Peyer's patch (tissue), 4 donors: ENCODE results near the gene PDLIM7. TPM values are rescaled to one million over a fixed set of nuclear protein-coding genes. Genes with fewer than 3 reads are reported as not detected.

Source experiments
- DNase-seq, 3 donors: peaks; one replicate each; pipeline ENCODE4 v3.0.0-alpha.2; 2017 to 2019
- H3K27ac ChIP-seq, 4 donors: fragments of 200-600 bp; sonication (generic); one replicate each; pipeline ENCODE4 v1.5.1; 2016 to 2019
- H3K27me3 ChIP-seq, 2 donors: fragments of 200-600 bp; sonication (generic); one replicate each; pipeline ENCODE4 v1.5.1; 2019
- H3K36me3 ChIP-seq, 3 donors: fragments of 200-600 bp; sonication (generic); one replicate each; pipeline ENCODE4 v1.5.1; 2016 to 2019
- H3K4me1 ChIP-seq, 4 donors: fragments of 200-600 bp; sonication (generic); one replicate each; pipeline ENCODE4 v1.5.1; 2016 to 2019
- H3K4me3 ChIP-seq, 4 donors: fragments of 200-600 bp; sonication (generic); 1 replicate in 3 of 4; 2 replicates in 1 of 4; pipeline ENCODE4 v1.5.1; 2016 to 2019; ENCODE audit warnings: mild to moderate bottlenecking in 1 of 4
- H3K9me3 ChIP-seq, 4 donors: fragments of 200-600 bp; sonication (generic); one replicate each; pipeline ENCODE4 v1.5.1; 2016 to 2019; ENCODE audit warnings: mild to moderate bottlenecking in 1 of 4
- CTCF ChIP-seq, 6 experiments: fragments of 450-650 bp in 4 of 6; fragments of 200-600 bp in 2 of 6; sonication (generic) in 1 of 6; IDR thresholded peaks; one replicate each; pipeline ENCODE4 v1.5.1; 2017 to 2019; ENCODE audit warnings: antibody characterized with exemption in 6 of 6, mild to moderate bottlenecking in 3 of 6, moderate library complexity in 1 of 6
- POLR2A ChIP-seq, 2 donors: fragments of 450-650 bp; IDR thresholded peaks; one replicate each; pipeline ENCODE4 v1.5.1; 2017; ENCODE audit warnings: antibody characterized with exemption in 2 of 2, mild to moderate bottlenecking in 2 of 2, moderate library complexity in 2 of 2
- total RNA-seq, 4 donors: library from RNA; depleted of rRNA; stranded (reverse); fragments of >200 nt; gene quantifications; one replicate each; pipeline ENCODE4 v1.1.0, GENCODE V29; 2016

Gene PDLIM7
- total RNA-seq, 4 donors from 2014 or later, result 17.4 to 137 (median 23.3) TPM

- Histone ChIP-seq H3K27me3 (no peaks in the 10 kb centered on the region), H3K9me3 (no peaks in the 10 kb centered on the region), H3K36me3 (peaks cover 0 to 34% (median 0%) of the 10 kb centered on the region in 3 donors), H3K4me3 (no peak overlapping the region), H3K4me1 (peaks cover 0 to 22% (median 0%) of the 10 kb centered on the region in 4 donors), H3K27ac (no peak overlapping the region)
- TF ChIP-seq POLR2A (IDR thresholded peaks at IDR 0.05), result no peak
- TF ChIP-seq CTCF (IDR thresholded peaks at IDR 0.05), result no peak
- no peak for DNase-seq
Measured at GRCh38 chr5:177540438-177540837, 43.0 kb upstream of the PDLIM7 start.

GRCh38 chr5:177539411-177539810 lies 42.0 kb upstream of the PDLIM7 start:
- TF ChIP-seq POLR2A (IDR thresholded peaks at IDR 0.05), result no peak
- no peak for TF ChIP-seq CTCF (IDR thresholded peaks at IDR 0.05)
- no peaks in the 10 kb centered on the region for H3K9me3 ChIP-seq
- no peak overlapping the region for H3K27ac ChIP-seq
- H3K27me3 ChIP-seq, result no peaks in the 10 kb centered on the region
- DNase-seq, result no peak
- peaks cover 0 to 22% (median 0%) of the 10 kb centered on the region in 4 donors for H3K4me1 ChIP-seq
- peaks cover 0 to 44% (median 0%) of the 10 kb centered on the region in 3 donors for H3K36me3 ChIP-seq
- H3K4me3 ChIP-seq, result no peak overlapping the region

GRCh38 chr5:177538876-177539275 lies 41.5 kb upstream of the PDLIM7 start:
- H3K4me3 ChIP-seq, result no peak overlapping the region
- H3K4me1 ChIP-seq, result peaks cover 0 to 22% (median 0%) of the 10 kb centered on the region in 4 donors
- H3K9me3 ChIP-seq, result no peaks in the 10 kb centered on the region
- peaks cover 0 to 47% (median 0%) of the 10 kb centered on the region in 3 donors for H3K36me3 ChIP-seq
- H3K27ac ChIP-seq, result no peak overlapping the region
- DNase-seq, result no peak
- H3K27me3 ChIP-seq, result no peaks in the 10 kb centered on the region
- TF ChIP-seq POLR2A (IDR thresholded peaks at IDR 0.05) (no peak), CTCF (IDR thresholded peaks at IDR 0.05) (no peak)

GRCh38 chr5:177537389-177538361 lies 40.3 kb upstream of the PDLIM7 start:
- H3K27me3 ChIP-seq, result no peaks in the 10 kb centered on the region
- H3K27ac ChIP-seq, result peak overlapping the region in 2 of 4 donors; percentile 17 to 40
- peaks cover 0 to 53% (median 0%) of the 10 kb centered on the region in 3 donors for H3K36me3 ChIP-seq
- no peaks in the 10 kb centered on the region for H3K9me3 ChIP-seq
- H3K4me1 ChIP-seq, result peaks cover 0 to 22% (median 0%) of the 10 kb centered on the region in 4 donors
- DNase-seq, result no peak
- TF ChIP-seq POLR2A (IDR thresholded peaks at IDR 0.05), result no peak
- no peak for TF ChIP-seq CTCF (IDR thresholded peaks at IDR 0.05)
- no peak overlapping the region for H3K4me3 ChIP-seq

- H3K4me1 ChIP-seq, result peaks cover 0 to 22% (median 0%) of the 10 kb centered on the region in 4 donors
- no peak overlapping the region for H3K4me3 ChIP-seq
- DNase-seq, result no peak
- no peaks in the 10 kb centered on the region for H3K27me3 ChIP-seq
- H3K9me3 ChIP-seq, result no peaks in the 10 kb centered on the region
- H3K36me3 ChIP-seq, result peaks cover 0 to 65% (median 0%) of the 10 kb centered on the region in 3 donors
- H3K27ac ChIP-seq, result no peak overlapping the region
- no peak for TF ChIP-seq POLR2A (IDR thresholded peaks at IDR 0.05)
- TF ChIP-seq CTCF (IDR thresholded peaks at IDR 0.05), result no peak
Measured at GRCh38 chr5:177536386-177536785, 39.0 kb upstream of the PDLIM7 start.
